ENCODE measurements around the gene HNRNPA1.
A peak's percentile ranks its signal among the peaks of the same experiment; 100 is the strongest.
"Not testable (repeated sequence)": the region's sequence is repeated elsewhere in the genome, so short reads cannot be mapped to it uniquely, and the experiment has no call there.

HNRNPA1 gene

GRCh38 chr12:54272214-54272613, 8.3 kb upstream of the HNRNPA1 start:
- no peak overlapping the region for H3K4me3 ChIP-seq (ENCODE audit: low read length)
- TF ChIP-seq CTCF (conservative IDR thresholded peaks at IDR 0.05; ENCODE audit: low read length): no peak
- DNase-seq (ENCODE audit: low read depth): no peak

- H3K4me3 ChIP-seq (ENCODE audit: low read length): no peak overlapping the region
- DNase-seq (ENCODE audit: low read depth): no peak
- TF ChIP-seq CTCF (conservative IDR thresholded peaks at IDR 0.05; ENCODE audit: low read length): no peak
These were observed 6.5 kb upstream of the HNRNPA1 start for GRCh38 chr12:54273981-54274380.

GRCh38 chr12:54276368-54276767, 4.2 kb upstream of the HNRNPA1 start:
- no peak overlapping the region for H3K4me3 ChIP-seq (ENCODE audit: low read length)
- TF ChIP-seq CTCF (conservative IDR thresholded peaks at IDR 0.05; ENCODE audit: low read length): no peak
- no peak for DNase-seq (ENCODE audit: low read depth)

- DNase-seq (ENCODE audit: low read depth): peak; percentile 87
- no peak for TF ChIP-seq CTCF (conservative IDR thresholded peaks at IDR 0.05; ENCODE audit: low read length)
- H3K4me3 ChIP-seq (ENCODE audit: low read length): peak overlapping the region; percentile 94
These were observed 2.7 kb upstream of the HNRNPA1 start for GRCh38 chr12:54277823-54278276.

- peak overlapping the region; percentile 94 for H3K4me3 ChIP-seq (ENCODE audit: low read length)
- no peak for TF ChIP-seq CTCF (conservative IDR thresholded peaks at IDR 0.05; ENCODE audit: low read length)
- no peak for DNase-seq (ENCODE audit: low read depth)
These were observed 1.3 kb upstream of the HNRNPA1 start for GRCh38 chr12:54279227-54279631.

GRCh38 chr12:54279632-54280467, 676 bp upstream of the HNRNPA1 start, which contains the start of gene CBX5:
Gene CBX5 (minus strand): TSS chr12:54280122. CDS start chr12:54257650, 22,472 bp downstream.
- peak within 1 kb of the TSS; percentile 96 for H3K4me3 ChIP-seq (ENCODE audit: low read length)
- peak; percentile 100 for DNase-seq (ENCODE audit: low read depth)
- TF ChIP-seq CTCF (conservative IDR thresholded peaks at IDR 0.05; ENCODE audit: low read length): no peak

GRCh38 chr12:54281261-54281638, 724 bp downstream of the HNRNPA1 start:
- not testable (repeated sequence) for DNase-seq (ENCODE audit: low read depth)
- peak overlapping the region; percentile 96 for H3K4me3 ChIP-seq (ENCODE audit: low read length)

- peak overlapping the region; percentile 96 for H3K4me3 ChIP-seq (ENCODE audit: low read length)
- DNase-seq (ENCODE audit: low read depth): not testable (repeated sequence)
These were observed 1.2 kb downstream of the HNRNPA1 start for GRCh38 chr12:54281694-54282093.
